Measurements from ENCODE around the gene CSAD.

Gene CSAD

DNA sequence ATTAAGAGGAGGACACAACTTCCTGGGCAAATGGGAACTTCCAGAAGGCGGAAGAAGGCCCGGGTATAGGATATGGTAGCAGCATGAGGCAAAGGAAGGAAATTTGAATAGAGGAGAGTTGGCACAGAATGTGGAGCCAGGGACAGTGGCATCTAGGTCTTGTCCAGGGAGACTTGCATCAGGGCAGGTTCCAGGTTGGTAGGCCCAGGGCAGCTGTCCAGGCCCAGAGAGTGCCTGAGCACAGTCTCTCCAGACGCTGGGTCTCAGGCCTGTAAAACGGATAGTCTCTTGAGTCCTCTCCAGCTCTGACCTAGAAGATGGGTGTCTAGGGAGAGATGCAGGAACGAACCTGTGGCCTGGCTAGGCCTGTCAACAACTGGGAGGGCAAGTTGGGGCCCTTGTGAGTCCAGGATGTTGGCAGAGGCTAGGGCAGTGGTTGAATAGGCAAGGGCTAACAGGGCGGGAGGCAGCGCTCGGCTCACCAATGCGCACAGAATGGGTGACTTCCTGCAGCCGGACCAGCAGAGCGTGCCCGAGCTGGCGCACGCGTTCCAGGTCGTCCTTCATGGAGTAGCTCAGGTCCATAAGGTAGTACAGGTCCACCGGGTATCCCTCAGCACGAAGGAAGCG, 16.4 kb upstream of the CSAD start:
- no peak overlapping the region for H3K27ac Mint-ChIP-seq
- no peak for ATAC-seq
- DNase-seq = no peak
- no peak overlapping the region for H3K4me3 Mint-ChIP-seq
- no peaks in the 10 kb centered on the region for H3K9me3 Mint-ChIP-seq
- peaks cover 47% of the 10 kb centered on the region for H3K4me1 Mint-ChIP-seq
- H3K36me3 Mint-ChIP-seq (ENCODE audit: low read depth) = peaks cover 36% of the 10 kb centered on the region
- no peaks in the 10 kb centered on the region for H3K27me3 Mint-ChIP-seq

DNA sequence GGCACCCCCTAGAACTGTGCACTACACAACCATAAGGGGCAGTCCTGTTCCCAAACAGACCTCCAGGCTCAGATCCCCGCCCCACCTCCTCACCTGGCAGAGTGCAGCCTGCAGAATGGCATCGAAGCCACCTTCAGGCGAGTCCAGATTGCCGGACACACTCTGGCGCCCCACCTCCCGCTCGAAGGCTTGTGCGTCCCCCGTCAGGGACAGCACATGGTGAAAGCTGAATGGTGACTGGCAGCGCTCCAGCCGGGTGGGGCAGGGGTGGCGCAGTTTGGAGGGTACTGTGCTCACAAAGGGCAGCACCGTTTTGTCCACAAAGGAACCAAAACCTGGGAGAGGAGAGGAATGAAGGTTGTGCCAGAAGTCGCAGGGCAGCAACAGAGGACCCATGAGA, 15.8 kb upstream of the CSAD start:
- DNase-seq (no peak), ATAC-seq (no peak)
- H3K9me3 Mint-ChIP-seq = no peaks in the 10 kb centered on the region
- peaks cover 38% of the 10 kb centered on the region for H3K36me3 Mint-ChIP-seq (ENCODE audit: low read depth)
- H3K4me3 Mint-ChIP-seq = no peak overlapping the region
- no peak overlapping the region for H3K27ac Mint-ChIP-seq
- H3K27me3 Mint-ChIP-seq = no peaks in the 10 kb centered on the region
- peaks cover 42% of the 10 kb centered on the region for H3K4me1 Mint-ChIP-seq

- H3K4me3 Mint-ChIP-seq = no peak overlapping the region
- peaks cover 37% of the 10 kb centered on the region for H3K4me1 Mint-ChIP-seq
- peaks cover 36% of the 10 kb centered on the region for H3K36me3 Mint-ChIP-seq (ENCODE audit: low read depth)
- no peak for ATAC-seq
- H3K27ac Mint-ChIP-seq = no peak overlapping the region
- H3K9me3 Mint-ChIP-seq = no peaks in the 10 kb centered on the region
- DNase-seq = no peak
- no peaks in the 10 kb centered on the region for H3K27me3 Mint-ChIP-seq
Measured at GRCh38 chr12:53195516-53196420, 15.0 kb upstream of the CSAD start.

- no peak for ATAC-seq
- Mint-ChIP-seq H3K36me3 (ENCODE audit: low read depth) (peaks cover 32% of the 10 kb centered on the region), H3K4me3 (no peak overlapping the region), H3K9me3 (no peaks in the 10 kb centered on the region), H3K4me1 (peaks cover 34% of the 10 kb centered on the region), H3K27me3 (no peaks in the 10 kb centered on the region), H3K27ac (no peak overlapping the region)
- DNase-seq = no peak
Measured at GRCh38 chr12:53194973-53195372, 14.2 kb upstream of the CSAD start.

DNA sequence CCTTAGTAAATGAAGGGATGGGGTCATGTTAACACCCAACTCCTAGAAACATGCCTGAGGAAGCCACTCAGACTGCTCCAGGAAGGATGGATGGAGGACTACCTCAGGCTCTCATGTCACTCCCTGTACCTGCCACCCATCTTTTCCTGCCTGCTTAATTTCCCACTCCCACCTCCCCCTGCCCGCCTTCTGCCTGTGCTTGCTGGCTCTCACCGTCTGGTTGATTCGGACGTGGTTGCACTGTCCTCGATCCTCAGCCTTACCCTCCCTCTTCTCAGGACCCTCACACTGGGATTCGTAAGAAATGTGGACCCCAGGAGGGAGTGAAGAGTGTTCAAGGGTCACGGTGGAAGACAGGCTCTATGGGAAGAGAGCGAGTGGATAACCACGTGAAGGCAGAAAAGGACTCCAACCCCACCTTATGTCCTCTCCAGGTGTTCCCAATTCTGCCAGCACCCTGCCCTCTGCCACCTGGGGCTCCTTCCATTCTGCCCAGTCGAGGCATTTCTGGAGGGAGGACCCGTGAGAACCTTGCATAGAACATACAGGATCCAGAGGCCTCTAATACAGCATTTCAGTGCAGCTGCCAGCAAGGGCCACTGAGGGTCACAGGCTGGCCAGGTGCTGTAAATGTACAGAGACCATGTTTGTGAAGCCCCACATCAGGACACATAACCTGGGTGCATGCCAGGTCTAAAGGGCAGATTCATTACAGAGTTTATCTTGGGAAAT, 13.4 kb upstream of the CSAD start:
- Mint-ChIP-seq H3K4me1 (peaks cover 33% of the 10 kb centered on the region), H3K4me3 (no peak overlapping the region), H3K27ac (peak overlapping the region; percentile 42), H3K27me3 (no peaks in the 10 kb centered on the region), H3K36me3 (ENCODE audit: low read depth) (peaks cover 29% of the 10 kb centered on the region), H3K9me3 (no peaks in the 10 kb centered on the region)
- ATAC-seq = no peak
- no peak for DNase-seq

- DNase-seq = no peak
- no peak for ATAC-seq
- H3K4me3 Mint-ChIP-seq = no peak overlapping the region
- H3K27me3 Mint-ChIP-seq = no peaks in the 10 kb centered on the region
- H3K9me3 Mint-ChIP-seq = no peaks in the 10 kb centered on the region
- H3K36me3 Mint-ChIP-seq (ENCODE audit: low read depth) = peaks cover 22% of the 10 kb centered on the region
- H3K4me1 Mint-ChIP-seq = peaks cover 22% of the 10 kb centered on the region
- no peak overlapping the region for H3K27ac Mint-ChIP-seq
Measured at GRCh38 chr12:53193040-53193439, 12.3 kb upstream of the CSAD start.

GRCh38 chr12:53192531-53193021, 11.9 kb upstream of the CSAD start:
- H3K27ac Mint-ChIP-seq = no peak overlapping the region
- DNase-seq = no peak
- H3K4me3 Mint-ChIP-seq = no peak overlapping the region
- H3K9me3 Mint-ChIP-seq = no peaks in the 10 kb centered on the region
- H3K27me3 Mint-ChIP-seq = no peaks in the 10 kb centered on the region
- no peak for ATAC-seq
- H3K4me1 Mint-ChIP-seq = peaks cover 18% of the 10 kb centered on the region
- H3K36me3 Mint-ChIP-seq (ENCODE audit: low read depth) = peaks cover 24% of the 10 kb centered on the region

- Mint-ChIP-seq H3K4me1 (peaks cover 14% of the 10 kb centered on the region), H3K9me3 (no peaks in the 10 kb centered on the region), H3K4me3 (no peak overlapping the region), H3K27ac (no peak overlapping the region), H3K27me3 (no peaks in the 10 kb centered on the region), H3K36me3 (ENCODE audit: low read depth) (peaks cover 30% of the 10 kb centered on the region)
- DNase-seq = no peak
- ATAC-seq = no peak
Measured at GRCh38 chr12:53191885-53192530, 11.3 kb upstream of the CSAD start.

DNA sequence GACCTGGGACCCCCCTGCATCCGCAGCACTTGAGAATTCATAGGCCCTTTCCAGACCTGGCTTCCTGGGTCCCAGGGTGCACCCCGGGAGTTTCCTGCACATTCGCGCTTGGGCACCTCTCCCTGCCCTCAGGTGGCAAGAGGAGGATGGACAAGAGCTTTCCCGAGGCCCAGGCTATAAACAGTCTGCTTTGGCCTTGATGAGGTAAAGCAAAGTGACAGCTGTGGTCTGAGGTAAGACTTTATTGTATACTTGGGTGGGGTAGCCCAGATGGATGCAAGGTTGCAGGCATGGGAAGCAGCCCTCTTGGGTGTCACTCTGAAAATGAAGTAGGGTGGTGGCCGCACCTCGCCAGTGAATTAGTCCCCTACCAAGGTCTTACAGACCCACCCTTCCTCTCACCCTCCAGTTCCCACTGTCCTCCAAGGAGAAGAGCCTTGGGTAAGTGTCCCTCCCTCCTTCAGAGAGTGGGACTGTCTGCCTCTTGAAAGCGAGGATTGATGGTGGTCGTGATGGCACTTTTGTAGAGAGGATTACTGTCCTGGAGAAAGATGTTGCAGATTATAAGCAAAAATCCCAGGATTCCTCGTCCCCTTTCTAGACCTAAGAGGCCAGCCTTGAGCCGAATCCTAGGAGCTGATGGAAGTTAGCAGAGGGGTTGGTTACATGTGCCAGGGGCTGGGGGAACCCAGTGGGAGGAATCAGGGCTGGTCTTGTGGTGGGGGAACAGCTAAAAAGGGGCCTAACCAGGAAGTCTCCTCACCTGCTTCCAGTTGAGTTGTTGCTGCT, 10.6 kb upstream of the CSAD start:
- Mint-ChIP-seq H3K27me3 (no peaks in the 10 kb centered on the region), H3K9me3 (no peaks in the 10 kb centered on the region), H3K4me3 (no peak overlapping the region), H3K27ac (peak overlapping the region; percentile 31), H3K36me3 (ENCODE audit: low read depth) (peaks cover 31% of the 10 kb centered on the region), H3K4me1 (peaks cover 11% of the 10 kb centered on the region)
- DNase-seq (no peak), ATAC-seq (no peak)

DNA sequence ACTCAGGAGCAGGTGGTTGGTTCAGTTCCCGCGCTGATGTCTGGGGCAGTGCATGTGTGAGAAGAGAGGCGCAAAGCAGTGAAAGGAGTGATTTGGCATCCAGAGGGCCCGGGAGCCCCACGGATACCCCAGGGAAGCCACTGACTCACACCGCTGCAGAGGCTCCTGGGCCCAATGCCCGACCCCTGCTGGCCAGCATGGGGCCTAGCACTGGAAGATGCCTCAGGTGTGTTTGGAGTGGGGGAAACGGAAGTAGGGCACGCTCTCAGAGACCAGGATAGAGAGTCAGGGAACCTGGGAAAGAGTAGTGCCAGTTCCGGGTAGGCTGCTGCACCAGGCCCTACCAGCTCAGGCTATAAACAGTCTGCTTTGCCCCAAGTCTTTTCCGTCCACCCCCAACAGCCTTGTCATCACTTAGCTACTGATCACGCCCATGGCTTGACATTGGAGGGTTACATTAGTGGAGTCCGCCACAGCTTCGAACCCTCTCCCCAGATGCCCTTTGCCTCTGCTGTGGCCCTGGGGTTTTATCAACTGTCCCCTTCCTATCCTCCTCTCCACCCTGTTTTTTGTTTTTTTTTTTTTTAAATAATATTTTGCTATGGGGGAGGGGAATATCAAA, 9.5 kb upstream of the CSAD start:
- Mint-ChIP-seq H3K27me3 (no peaks in the 10 kb centered on the region), H3K27ac (peak overlapping the region; percentile 26), H3K9me3 (no peaks in the 10 kb centered on the region), H3K36me3 (ENCODE audit: low read depth) (peaks cover 41% of the 10 kb centered on the region), H3K4me1 (peaks cover 13% of the 10 kb centered on the region), H3K4me3 (no peak overlapping the region)
- DNase-seq (peak; percentile 45), ATAC-seq (peak; percentile 88)

- no peaks in the 10 kb centered on the region for H3K27me3 Mint-ChIP-seq
- H3K36me3 Mint-ChIP-seq (ENCODE audit: low read depth) = peaks cover 43% of the 10 kb centered on the region
- no peaks in the 10 kb centered on the region for H3K9me3 Mint-ChIP-seq
- no peak for DNase-seq
- H3K4me1 Mint-ChIP-seq = peaks cover 35% of the 10 kb centered on the region
- no peak overlapping the region for H3K27ac Mint-ChIP-seq
- H3K4me3 Mint-ChIP-seq = no peak overlapping the region
- no peak for ATAC-seq
Measured at GRCh38 chr12:53187145-53187899, 6.6 kb upstream of the CSAD start.

DNA sequence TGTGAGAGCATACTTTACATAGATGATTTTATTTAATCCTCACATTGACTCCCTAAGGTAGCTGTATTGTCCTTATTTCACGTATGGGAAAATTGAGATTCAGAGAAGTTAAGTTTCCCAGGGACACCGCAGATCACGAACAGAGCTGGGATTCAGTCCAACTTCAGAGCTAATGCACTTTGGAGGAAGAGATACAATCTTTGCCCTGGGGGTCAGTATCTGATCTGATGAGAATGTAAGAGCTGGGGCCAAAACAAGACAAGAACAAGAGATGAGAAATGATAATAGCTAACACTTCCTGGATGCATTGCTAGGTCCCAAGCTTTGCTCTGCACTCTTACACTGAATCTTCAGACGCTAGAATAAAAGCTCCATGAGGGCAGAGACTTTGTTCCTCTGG, 6.0 kb upstream of the CSAD start:
- H3K4me3 Mint-ChIP-seq = no peak overlapping the region
- H3K4me1 Mint-ChIP-seq = peaks cover 40% of the 10 kb centered on the region
- ATAC-seq (no peak), DNase-seq (no peak)
- H3K36me3 Mint-ChIP-seq (ENCODE audit: low read depth) = peaks cover 46% of the 10 kb centered on the region
- H3K27ac Mint-ChIP-seq = no peak overlapping the region
- no peaks in the 10 kb centered on the region for H3K27me3 Mint-ChIP-seq
- H3K9me3 Mint-ChIP-seq = no peaks in the 10 kb centered on the region
